NB4 (cell line): ENCODE results near the gene SBDS.

Experiments
- CTCF ChIP-seq: IDR thresholded peaks from one replicate; pipeline ENCODE4 v1.5.1; 2012; ENCODE audit warnings: low read depth, low read length
- MYC ChIP-seq: IDR thresholded peaks from 2 replicates; pipeline ENCODE4 v1.6.1; 2011; ENCODE audit warnings: low read depth, low read length

GRCh38 chr7:66937940-66938339, 57.4 kb downstream of the SBDS start:
- TF ChIP-seq CTCF (no peak), MYC (no peak)
